Measurements from ENCODE around the gene STARD10.
"Not testable (repeated sequence)": the region's sequence is repeated elsewhere in the genome, so short reads cannot be mapped to it uniquely, and the experiment has no call there.

Gene STARD10

DNA sequence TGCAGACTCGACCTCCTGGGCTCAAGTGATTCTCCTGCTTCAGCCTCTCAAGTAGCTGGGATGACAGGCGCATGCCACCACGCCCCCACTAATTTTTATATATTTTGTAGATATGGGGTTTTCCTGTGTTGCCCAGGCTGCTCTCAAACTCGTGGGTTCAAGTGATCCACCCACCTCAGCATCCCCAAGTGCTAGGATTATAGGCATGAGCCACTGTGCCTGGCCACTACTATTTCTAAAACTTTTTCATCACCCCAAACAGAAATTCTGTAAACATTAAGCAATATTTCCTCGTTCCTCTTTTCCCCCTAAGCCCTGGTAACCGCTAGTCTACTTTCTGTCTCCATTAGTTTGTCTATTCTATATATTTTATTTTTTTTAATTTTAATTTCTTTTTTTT is 11.4 kb upstream of the STARD10 start:
- DNase-seq (ENCODE audit: low read depth): no peak
- TF ChIP-seq, protein P1, sequence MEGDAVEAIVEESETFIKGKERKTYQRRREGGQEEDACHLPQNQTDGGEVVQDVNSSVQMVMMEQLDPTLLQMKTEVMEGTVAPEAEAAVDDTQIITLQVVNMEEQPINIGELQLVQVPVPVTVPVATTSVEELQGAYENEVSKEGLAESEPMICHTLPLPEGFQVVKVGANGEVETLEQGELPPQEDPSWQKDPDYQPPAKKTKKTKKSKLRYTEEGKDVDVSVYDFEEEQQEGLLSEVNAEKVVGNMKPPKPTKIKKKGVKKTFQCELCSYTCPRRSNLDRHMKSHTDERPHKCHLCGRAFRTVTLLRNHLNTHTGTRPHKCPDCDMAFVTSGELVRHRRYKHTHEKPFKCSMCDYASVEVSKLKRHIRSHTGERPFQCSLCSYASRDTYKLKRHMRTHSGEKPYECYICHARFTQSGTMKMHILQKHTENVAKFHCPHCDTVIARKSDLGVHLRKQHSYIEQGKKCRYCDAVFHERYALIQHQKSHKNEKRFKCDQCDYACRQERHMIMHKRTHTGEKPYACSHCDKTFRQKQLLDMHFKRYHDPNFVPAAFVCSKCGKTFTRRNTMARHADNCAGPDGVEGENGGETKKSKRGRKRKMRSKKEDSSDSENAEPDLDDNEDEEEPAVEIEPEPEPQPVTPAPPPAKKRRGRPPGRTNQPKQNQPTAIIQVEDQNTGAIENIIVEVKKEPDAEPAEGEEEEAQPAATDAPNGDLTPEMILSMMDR (IDR thresholded peaks at IDR 0.05; ENCODE audit: control insufficient read depth, insufficient read depth, low read depth, low read length, missing control alignments): no peak
- H3K4me3 ChIP-seq (ENCODE audit: control insufficient read depth, low read depth, low read length): no peak overlapping the region

DNA sequence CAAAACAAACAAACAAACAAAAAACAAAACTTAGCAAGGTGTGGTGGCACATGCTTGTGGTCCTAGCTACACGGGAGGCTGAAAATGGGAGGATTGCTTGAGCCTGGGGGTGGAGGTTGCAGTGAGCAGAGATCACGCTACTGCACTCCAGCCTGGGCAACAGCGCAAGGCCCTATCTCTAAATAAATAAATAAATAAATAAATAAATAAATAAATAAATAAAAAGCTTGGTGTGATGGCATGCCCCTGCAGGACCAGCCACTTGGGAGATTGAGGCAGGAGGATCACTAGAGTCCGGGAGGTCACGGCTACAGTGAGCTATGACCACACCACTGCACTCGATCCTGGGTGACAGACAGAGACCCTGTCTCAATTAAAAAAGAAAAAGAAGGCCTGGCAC is 9.0 kb upstream of the STARD10 start:
- TF ChIP-seq, protein P1 (IDR thresholded peaks at IDR 0.05; ENCODE audit: control insufficient read depth, insufficient read depth, low read depth, low read length, missing control alignments): no peak
- no peak overlapping the region for H3K4me3 ChIP-seq (ENCODE audit: control insufficient read depth, low read depth, low read length)
- no peak for DNase-seq (ENCODE audit: low read depth)

DNA sequence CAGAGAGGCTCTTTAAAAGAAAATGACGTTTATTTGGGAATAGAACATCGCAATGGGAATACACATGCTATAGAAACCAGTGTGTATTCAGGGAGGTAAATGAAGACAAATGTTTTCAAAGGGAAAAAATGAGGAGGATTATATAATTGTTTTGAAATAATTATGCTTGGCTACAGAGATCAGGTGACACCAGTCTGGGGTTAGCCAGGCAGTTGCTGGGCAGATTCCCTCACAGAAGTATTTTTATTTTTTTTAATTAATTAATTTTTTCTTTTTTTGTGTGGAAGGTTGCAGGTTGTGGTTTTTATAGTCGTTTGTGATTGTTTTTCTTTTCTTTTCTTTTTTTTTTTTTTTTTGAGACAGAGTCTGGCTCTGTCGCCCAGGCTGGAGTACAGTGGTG is 5.6 kb upstream of the STARD10 start:
- TF ChIP-seq, protein P1 (IDR thresholded peaks at IDR 0.05; ENCODE audit: control insufficient read depth, insufficient read depth, low read depth, low read length, missing control alignments): no peak
- DNase-seq (ENCODE audit: low read depth): no peak
- H3K4me3 ChIP-seq (ENCODE audit: control insufficient read depth, low read depth, low read length): no peak overlapping the region

DNA sequence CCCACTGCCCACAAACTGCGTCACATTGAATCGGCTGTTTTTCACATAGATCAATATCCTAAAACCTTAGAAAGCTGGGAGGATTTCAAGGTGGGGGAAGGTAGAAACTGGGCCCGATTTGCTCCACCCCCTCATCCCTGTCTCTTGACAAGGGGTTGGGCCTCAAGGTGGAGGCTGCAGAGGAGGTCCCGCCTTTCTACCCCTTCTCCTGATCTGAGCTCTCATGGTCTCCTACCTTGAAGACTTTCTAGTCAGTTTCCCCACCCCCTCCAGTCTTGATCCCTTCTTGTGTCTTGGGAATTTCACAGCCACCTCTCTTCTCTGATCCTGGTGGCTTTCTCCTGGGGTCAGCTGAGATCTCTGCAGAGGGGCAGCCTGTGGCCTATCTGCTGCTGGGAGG is 4.5 kb upstream of the STARD10 start:
- TF ChIP-seq, protein P1 (IDR thresholded peaks at IDR 0.05; ENCODE audit: control insufficient read depth, insufficient read depth, low read depth, low read length, missing control alignments): no peak
- DNase-seq (ENCODE audit: low read depth): no peak
- no peak overlapping the region for H3K4me3 ChIP-seq (ENCODE audit: control insufficient read depth, low read depth, low read length)

DNA sequence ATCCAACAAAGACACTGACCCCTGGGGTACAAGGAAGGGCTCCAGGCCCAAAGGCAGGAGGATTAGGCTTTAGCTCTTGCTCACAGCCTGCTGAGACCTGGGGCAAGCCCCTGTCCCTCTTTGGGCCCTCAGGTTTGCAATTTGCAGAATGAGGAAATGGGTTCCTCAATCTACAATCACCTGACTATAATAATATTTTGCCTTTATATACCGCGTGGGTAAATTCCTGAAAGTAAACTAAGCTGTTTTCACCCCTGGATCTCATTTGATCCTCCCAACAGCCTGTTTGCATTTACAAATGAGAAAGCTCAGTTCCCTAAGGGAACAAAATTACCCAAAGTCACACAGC is 797 bp downstream of the STARD10 start:
- TF ChIP-seq, protein P1 (IDR thresholded peaks at IDR 0.05; ENCODE audit: control insufficient read depth, insufficient read depth, low read depth, low read length, missing control alignments): no peak
- no peak for DNase-seq (ENCODE audit: low read depth)
- no peak overlapping the region for H3K4me3 ChIP-seq (ENCODE audit: control insufficient read depth, low read depth, low read length)

DNA sequence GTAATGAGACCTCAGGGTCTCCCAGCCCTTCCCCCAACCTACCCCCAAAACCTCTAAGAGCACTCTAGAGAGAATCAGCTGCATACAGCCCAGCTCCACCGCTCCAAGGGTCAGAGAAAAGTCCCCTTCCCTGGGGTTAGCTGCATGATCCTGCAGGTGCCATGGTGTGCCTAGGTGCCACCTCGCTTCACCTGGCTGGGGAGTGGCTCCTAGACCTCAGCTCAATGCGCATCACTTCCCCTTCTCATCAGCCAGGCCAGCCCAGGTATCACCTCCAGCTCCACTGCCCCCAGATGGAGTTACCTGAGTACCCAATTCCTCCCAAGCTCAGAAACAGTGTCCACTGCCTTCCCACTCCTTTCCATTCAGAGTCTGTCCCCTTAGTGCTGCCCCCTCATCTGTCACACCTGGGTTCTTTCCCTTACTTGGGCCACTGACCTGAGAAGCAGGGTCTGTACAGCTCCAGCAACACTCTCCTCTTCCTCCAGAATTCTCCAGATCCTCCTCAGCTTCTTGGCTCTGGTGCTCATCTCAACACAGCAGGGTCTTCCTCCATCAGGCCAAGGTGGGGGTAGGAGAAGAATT is 1.3 kb downstream of the STARD10 start:
- no peak for DNase-seq (ENCODE audit: low read depth)
- H3K4me3 ChIP-seq (ENCODE audit: control insufficient read depth, low read depth, low read length): no peak overlapping the region
- TF ChIP-seq, protein P1 (IDR thresholded peaks at IDR 0.05; ENCODE audit: control insufficient read depth, insufficient read depth, low read depth, low read length, missing control alignments): no peak

DNA sequence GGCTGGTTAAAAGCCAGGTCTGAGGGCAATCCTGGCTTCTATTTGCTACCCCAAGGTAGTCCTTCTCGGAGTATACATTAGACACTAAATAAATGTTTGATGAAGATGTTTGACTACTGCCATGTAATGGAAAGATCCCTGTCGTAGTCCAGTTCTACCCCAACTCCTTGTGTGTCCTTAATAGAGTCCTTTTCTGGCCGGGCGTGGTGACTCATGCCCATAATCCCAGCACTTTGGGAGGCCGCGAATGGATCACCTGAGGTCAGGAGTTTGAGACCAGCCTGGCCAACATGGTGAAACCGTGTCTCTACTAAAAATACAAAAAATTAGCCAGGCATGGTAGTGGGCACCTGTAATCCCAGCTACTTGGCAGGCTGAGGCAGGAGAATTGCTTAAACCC is 2.6 kb downstream of the STARD10 start:
- H3K4me3 ChIP-seq (ENCODE audit: control insufficient read depth, low read depth, low read length); DNase-seq (ENCODE audit: low read depth): not testable (repeated sequence)
